HEK293T (cell line): ENCODE data around the gene SLC25A1.

Source experiments
- L3MBTL2 ChIP-seq: fragments of 450-650 bp; conservative IDR thresholded peaks from 2 replicates; pipeline ENCODE4 v1.6.1; 2016; ENCODE audit warnings: mild to moderate bottlenecking
- PKNOX1 ChIP-seq: fragments of 450-650 bp; IDR thresholded peaks from 2 replicates; pipeline ENCODE4 v1.6.1; 2016
- SP1 ChIP-seq: fragments of 450-650 bp; IDR thresholded peaks from 2 replicates; pipeline ENCODE4 v1.6.1; 2017

GRCh38 chr22:19168088-19168890 lies 10.2 kb downstream of the SLC25A1 start:
- no peak for TF ChIP-seq PKNOX1
- no peak for TF ChIP-seq L3MBTL2
- no peak for TF ChIP-seq SP1
